Esophagus squamous epithelium (tissue), 5 donors: ENCODE measurements around the gene ARFGAP3. TPM values are rescaled to one million over a fixed set of nuclear protein-coding genes. Genes with fewer than 3 reads are reported as not detected.
A peak's percentile ranks its signal among the peaks of the same experiment; 100 is the strongest.

Source experiments
- DNase-seq: peaks from one replicate; lab custom pipeline; 2025; lab: John Stamatoyannopoulos, UW
- H3K27ac ChIP-seq, 4 donors: fragments of 200-600 bp; sonication (generic); one replicate each; pipeline ENCODE4 v1.5.1; 2016 to 2019; ENCODE audit warnings: mild to moderate bottlenecking in 1 of 4
- H3K27me3 ChIP-seq, 4 donors: fragments of 200-600 bp; sonication (generic); 1 replicate in 3 of 4; 2 replicates in 1 of 4; pipeline versions ENCODE4 v1.5.1 to v1.6.0; 2017 to 2021; ENCODE audit warnings: antibody characterized with exemption in 1 of 4
- H3K36me3 ChIP-seq, 3 donors: fragments of 200-600 bp; sonication (generic); one replicate each; pipeline ENCODE4 v1.5.1; 2016 to 2019
- H3K4me1 ChIP-seq, 3 donors: fragments of 200-600 bp; sonication (generic); one replicate each; pipeline ENCODE4 v1.5.1; 2017 to 2019
- H3K4me3 ChIP-seq, 4 donors: fragments of 200-600 bp; sonication (generic); 1 replicate in 3 of 4; 2 replicates in 1 of 4; pipeline ENCODE4 v1.5.1; 2016 to 2019; ENCODE audit warnings: mild to moderate bottlenecking in 2 of 4, moderate library complexity in 1 of 4
- H3K9me3 ChIP-seq, 3 donors: fragments of 200-600 bp; sonication (generic); one replicate each; pipeline ENCODE4 v1.5.1; 2016 to 2019
- POLR2A ChIP-seq, 4 donors: fragments of 450-650 bp; IDR thresholded peaks; one replicate each; pipeline ENCODE4 v1.6.1; 2017; ENCODE audit warnings: antibody characterized with exemption in 4 of 4, mild to moderate bottlenecking in 4 of 4, moderate library complexity in 3 of 4
- WGBS, 2 donors: methylation state at CpG; one replicate each; pipeline ENCODE4 v1.1.5; 2018; 5-methylcytosine and 5-hydroxymethylcytosine counted together
- intact Hi-C: fragments of 100-400 bp; cut with DNase I; formaldehyde crosslinking; loops from one replicate; pipeline ENCODE4 v1.15.0; 2022
- total RNA-seq, 4 donors: library from RNA; depleted of rRNA; stranded (reverse); fragments of >200 nt; gene quantifications; one replicate each; pipeline ENCODE4 v1.1.0, GENCODE V29; 2016
- TF ChIP-seq, protein P1 (sequence below), 6 experiments: fragments of 450-650 bp in 4 of 6; fragments of 200-600 bp in 2 of 6; sonication (generic) in 2 of 6; IDR thresholded peaks; one replicate each; pipeline ENCODE4 v1.5.1; 2016 to 2019; ENCODE audit warnings: antibody characterized with exemption in 6 of 6, mild to moderate bottlenecking in 4 of 6, moderate library complexity in 4 of 6
- donor health status: DM: yes; HTN: yes; CAD: no.

The ARFGAP3 gene
- total RNA-seq, 4 donors from 2014 or later: 27.3 to 35.1 (median 30.5) TPM

- H3K27me3 ChIP-seq: no peaks in the 10 kb centered on the region
- intact Hi-C loops: no loop called here
- 66 to 79% methylated on average over 5 to 14 of the region's 15 CpGs for WGBS, 2 donors
- H3K27ac ChIP-seq: peak overlapping the region; percentile 39 to 75 (median 59)
- no peak overlapping the region for H3K4me3 ChIP-seq
- no peaks in the 10 kb centered on the region for H3K9me3 ChIP-seq
- DNase-seq: no peak
- peaks cover 18 to 63% (median 32%) of the 10 kb centered on the region in 3 donors for H3K4me1 ChIP-seq
- H3K36me3 ChIP-seq: peaks cover 0 to 35% (median 0%) of the 10 kb centered on the region in 3 donors
- TF ChIP-seq, protein P1, sequence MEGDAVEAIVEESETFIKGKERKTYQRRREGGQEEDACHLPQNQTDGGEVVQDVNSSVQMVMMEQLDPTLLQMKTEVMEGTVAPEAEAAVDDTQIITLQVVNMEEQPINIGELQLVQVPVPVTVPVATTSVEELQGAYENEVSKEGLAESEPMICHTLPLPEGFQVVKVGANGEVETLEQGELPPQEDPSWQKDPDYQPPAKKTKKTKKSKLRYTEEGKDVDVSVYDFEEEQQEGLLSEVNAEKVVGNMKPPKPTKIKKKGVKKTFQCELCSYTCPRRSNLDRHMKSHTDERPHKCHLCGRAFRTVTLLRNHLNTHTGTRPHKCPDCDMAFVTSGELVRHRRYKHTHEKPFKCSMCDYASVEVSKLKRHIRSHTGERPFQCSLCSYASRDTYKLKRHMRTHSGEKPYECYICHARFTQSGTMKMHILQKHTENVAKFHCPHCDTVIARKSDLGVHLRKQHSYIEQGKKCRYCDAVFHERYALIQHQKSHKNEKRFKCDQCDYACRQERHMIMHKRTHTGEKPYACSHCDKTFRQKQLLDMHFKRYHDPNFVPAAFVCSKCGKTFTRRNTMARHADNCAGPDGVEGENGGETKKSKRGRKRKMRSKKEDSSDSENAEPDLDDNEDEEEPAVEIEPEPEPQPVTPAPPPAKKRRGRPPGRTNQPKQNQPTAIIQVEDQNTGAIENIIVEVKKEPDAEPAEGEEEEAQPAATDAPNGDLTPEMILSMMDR (IDR thresholded peaks at IDR 0.05): no peak
- no peak for TF ChIP-seq POLR2A (IDR thresholded peaks at IDR 0.05)
Observed at GRCh38 chr22:42902875-42903510, 45.9 kb upstream of the ARFGAP3 start.

- Histone ChIP-seq H3K27ac (peak overlapping the region in 3 of 4 donors; percentile 1 to 30 (median 3)), H3K27me3 (no peaks in the 10 kb centered on the region), H3K36me3 (peaks cover 0 to 28% (median 0%) of the 10 kb centered on the region in 3 donors), H3K4me3 (no peak overlapping the region), H3K4me1 (peaks cover 10 to 54% (median 21%) of the 10 kb centered on the region in 3 donors), H3K9me3 (no peaks in the 10 kb centered on the region)
- intact Hi-C loops: no loop called here
- 82 to 88% methylated on average over 10 to 11 of the region's 14 CpGs for WGBS, 2 donors
- no peak for TF ChIP-seq POLR2A (IDR thresholded peaks at IDR 0.05)
- TF ChIP-seq, protein P1 (IDR thresholded peaks at IDR 0.05): peak in 2 of 6 experiments; percentile 24 to 26
- DNase-seq: no peak
Observed at GRCh38 chr22:42901790-42902508, 44.9 kb upstream of the ARFGAP3 start.

DNA sequence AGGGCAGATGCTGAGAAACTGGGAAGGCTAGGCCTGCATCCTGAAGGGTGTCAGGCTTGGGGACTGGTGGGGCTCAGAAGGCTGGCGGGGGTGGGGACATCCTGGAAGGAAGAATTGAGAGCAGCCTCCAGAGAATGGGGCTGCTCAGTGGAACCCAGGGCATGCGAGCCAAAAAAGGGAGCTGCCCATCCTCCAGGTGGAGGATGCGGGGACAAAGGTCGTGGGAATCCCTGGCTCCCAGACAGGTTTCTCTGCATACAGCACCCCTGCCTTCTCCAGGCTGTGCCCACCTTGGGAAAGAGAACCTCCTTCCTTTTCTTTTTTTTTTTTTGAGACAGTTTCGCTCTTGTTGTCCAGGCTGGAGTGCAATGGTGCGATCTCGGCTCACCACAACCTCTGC, 40.9 kb upstream of the ARFGAP3 start:
- Histone ChIP-seq H3K36me3 (peaks cover 0 to 34% (median 0%) of the 10 kb centered on the region in 3 donors), H3K9me3 (no peaks in the 10 kb centered on the region), H3K4me3 (no peak overlapping the region), H3K27ac (no peak overlapping the region), H3K4me1 (peaks cover 5 to 52% (median 7%) of the 10 kb centered on the region in 3 donors), H3K27me3 (no peaks in the 10 kb centered on the region)
- WGBS, 2 donors: 89 to 91% methylated on average over 4 to 7 of the region's 7 CpGs
- no peak for TF ChIP-seq POLR2A (IDR thresholded peaks at IDR 0.05)
- TF ChIP-seq, protein P1 (IDR thresholded peaks at IDR 0.05): no peak
- DNase-seq: no peak
- intact Hi-C loops: no loop called here

DNA sequence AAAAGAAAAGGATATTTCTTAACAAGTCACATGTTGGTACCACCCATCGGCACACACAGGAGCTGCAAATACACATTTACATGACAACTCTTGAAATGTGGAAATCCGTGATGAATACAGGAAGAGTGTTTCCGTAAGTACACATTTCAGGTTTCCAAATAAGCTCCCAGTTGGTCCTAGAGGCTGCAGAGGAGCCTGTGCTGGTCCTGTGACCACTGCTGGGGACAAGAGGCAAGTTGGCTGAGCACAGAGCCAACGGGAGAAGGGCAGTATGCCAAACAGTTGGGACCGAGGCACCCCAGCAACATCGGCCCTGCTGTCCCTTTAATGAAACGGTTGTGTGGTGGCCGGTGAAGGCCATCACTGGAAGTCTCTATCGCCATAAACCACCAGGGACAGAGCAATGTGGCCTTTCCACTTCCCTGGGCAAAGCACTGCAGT, 38.5 kb upstream of the ARFGAP3 start:
- peak overlapping the region in 3 of 4 donors; percentile 4 to 65 (median 31) for H3K27ac ChIP-seq
- H3K9me3 ChIP-seq: no peaks in the 10 kb centered on the region
- no peak overlapping the region for H3K4me3 ChIP-seq
- no peaks in the 10 kb centered on the region for H3K27me3 ChIP-seq
- TF ChIP-seq, protein P1 (IDR thresholded peaks at IDR 0.05): no peak
- no peak for TF ChIP-seq POLR2A (IDR thresholded peaks at IDR 0.05)
- H3K36me3 ChIP-seq: peaks cover 0 to 39% (median 0%) of the 10 kb centered on the region in 3 donors
- peaks cover 5 to 53% (median 11%) of the 10 kb centered on the region in 3 donors for H3K4me1 ChIP-seq
- no peak for DNase-seq
- WGBS, 2 donors: 63 to 64% methylated on average over 4 to 9 of the region's 9 CpGs
- intact Hi-C loops: no loop called here

DNA sequence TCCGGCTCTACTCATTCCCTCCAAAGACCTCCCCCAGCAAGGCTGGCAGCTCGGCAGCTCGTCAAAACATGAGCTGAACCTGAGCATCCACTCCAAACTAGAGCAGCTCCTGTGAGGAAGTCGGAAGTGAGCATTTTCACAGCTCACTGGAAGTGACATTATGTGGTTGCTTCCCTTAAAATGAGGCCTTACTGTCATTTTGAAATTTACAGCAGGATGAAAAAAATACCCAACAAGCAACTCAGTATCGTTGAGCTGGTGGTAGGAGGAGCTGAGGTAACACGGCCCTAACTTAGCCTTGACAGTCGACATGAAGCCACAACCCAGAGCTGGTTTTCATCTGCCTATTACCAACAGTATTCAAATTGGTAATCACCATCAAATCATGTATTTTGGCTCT, 38.0 kb upstream of the ARFGAP3 start:
- 43 to 51% methylated on average over 7 of the region's 7 CpGs for WGBS, 2 donors
- Histone ChIP-seq H3K27ac (peak overlapping the region in 1 of 4 donors; percentile 24), H3K4me1 (peaks cover 5 to 53% (median 11%) of the 10 kb centered on the region in 3 donors), H3K27me3 (no peaks in the 10 kb centered on the region), H3K9me3 (no peaks in the 10 kb centered on the region), H3K4me3 (no peak overlapping the region), H3K36me3 (peaks cover 0 to 41% (median 3%) of the 10 kb centered on the region in 3 donors)
- no peak for DNase-seq
- no peak for TF ChIP-seq POLR2A (IDR thresholded peaks at IDR 0.05)
- TF ChIP-seq, protein P1 (IDR thresholded peaks at IDR 0.05): no peak
- intact Hi-C loops: no loop called here
